Smooth muscle cell of the brain vasculature (primary cell): ENCODE measurements around the gene COL27A1.
"Not testable (repeated sequence)": the region's sequence is repeated elsewhere in the genome, so short reads cannot be mapped to it uniquely, and the experiment has no call there.

Experiments
- DNase-seq: peaks from one replicate; pipeline ENCODE4 v3.0.0-alpha.2; 2012; ENCODE audit warnings: low read depth, low spot score

COL27A1 gene

DNA sequence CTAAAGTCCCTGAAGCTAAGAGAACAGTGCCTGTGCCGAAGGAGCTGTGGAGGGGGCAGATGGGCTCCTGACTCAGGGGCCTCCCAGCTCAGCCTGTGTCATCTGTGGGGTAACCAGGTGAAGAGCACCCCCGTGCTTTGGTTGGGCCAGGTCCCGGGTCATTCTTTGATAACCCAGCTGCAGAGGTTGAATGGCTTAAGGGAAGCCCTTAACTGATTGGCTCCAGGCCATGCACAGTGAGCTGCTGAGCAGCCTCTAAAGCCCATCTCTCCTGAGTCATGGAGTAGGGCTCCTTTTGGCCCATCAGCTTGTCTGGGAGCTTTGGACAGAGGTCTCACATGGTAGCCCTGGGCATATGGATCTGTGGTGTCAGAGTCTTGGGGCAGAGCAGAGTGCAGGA is 28.7 kb downstream of the COL27A1 start:
- DNase-seq = no peak

DNA sequence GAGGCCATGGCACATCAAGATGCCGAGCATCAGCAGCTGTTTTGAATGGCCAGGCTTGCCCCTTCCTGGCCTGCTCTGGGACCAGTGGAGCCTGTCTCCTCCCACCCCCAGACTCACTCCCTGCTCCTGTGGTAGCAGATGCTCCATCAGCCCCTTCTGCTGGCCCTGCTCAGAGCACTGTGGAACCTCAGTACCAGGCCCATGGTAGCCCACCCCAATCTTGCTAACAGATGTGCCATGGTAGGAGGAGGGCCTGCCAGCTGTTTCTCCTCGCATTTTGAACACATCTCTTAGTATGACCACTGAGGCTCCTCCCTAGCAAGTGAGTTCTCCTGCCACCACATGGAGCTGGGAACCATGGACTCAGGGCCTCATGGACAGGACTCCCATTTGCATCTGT is 29.5 kb downstream of the COL27A1 start:
- DNase-seq = no peak

DNA sequence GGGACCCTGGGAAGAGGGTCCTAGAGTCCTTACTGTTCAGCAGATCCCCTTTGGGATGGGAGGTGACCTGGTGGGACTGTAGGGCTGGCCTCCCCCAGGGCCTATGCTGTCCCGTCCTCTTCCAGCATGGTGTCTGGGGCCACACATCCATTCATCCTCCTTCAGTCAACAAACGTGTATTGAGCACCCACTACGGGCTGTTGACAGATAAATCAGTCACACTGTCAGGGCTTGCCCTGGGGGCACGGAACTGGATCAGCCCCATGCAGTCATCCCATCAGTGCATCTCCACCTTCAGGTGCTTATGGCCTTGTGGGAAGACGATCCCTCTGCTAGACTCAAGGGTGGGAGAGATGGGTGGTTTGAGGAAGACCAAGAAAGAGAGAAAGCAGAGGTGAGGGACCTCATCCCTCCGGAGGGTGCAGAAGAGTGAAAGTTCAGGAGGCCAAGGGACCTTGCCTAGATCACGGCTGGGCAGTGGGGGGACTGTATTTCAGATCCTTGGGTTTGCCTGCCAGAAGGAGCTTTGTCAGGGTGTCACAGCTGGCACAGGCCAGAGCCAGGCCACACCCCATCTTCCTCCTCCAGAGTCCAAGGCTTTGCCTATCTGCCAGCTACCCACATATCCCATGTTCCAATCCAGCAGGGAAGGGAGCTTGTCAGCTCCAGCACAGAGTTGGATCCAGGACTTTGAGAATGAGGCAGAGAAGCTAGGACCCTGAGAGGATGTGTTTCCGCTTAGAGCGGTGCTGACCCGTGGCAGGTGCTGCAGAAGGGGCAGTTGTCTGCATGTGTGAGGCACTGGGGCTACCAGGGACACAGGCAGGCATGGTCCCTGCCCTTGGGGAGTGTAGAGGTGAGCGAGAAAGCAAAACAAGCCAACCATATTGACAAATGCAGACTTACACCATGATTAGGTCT is 30.5 kb downstream of the COL27A1 start:
- DNase-seq = no peak

DNA sequence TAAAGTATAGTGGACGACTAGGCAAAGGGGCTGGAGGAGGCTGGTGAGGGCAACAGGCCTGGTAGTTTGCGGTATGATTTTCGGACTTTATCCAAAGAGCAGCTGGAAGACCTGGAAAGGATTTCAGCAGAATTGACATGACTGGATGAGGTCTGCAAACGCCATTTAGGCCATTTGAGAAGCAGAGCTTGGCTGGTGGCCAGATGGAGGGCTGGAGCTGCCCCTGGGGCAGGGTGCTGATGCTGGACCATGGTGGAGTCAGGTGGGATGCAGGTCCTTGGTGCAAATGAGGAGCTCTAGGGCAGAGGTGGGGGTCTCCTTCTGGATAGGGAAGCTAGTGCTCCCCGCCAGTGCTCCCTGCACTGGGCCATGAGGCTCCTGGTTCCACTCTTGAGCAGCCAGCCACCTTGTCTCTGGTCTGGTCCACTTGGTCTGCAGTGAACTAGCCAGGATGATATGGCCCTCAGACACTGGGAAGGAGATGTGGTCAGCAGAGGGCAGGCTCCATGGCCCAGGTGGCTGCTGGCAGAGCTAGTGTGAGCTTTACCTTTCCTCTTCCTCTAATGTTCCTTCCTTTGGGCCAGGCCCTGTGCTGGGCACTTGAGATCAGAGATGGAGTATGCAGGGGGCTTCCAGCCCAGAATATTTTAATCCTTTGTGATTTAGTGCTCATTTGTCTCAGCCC is 31.4 kb downstream of the COL27A1 start:
- DNase-seq = no peak

DNA sequence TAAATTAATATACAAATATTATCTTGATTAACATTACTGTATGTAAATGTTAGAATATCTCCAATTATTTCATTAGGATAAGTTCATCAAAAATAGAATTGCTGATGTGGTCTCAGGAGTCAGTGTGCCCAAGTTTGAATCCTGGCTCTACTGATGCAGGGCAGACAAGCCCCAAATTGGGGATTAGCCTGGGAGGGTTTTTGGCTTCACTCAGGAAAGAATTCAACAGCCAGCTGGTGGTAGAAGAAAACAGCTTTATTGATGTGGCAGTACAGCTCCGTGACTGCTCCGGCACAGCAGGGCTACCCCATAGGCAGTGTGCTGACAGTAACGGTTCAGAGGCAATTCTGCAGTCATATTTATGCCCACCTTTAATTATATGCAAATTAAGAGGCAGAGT is 32.5 kb downstream of the COL27A1 start:
- no peak for DNase-seq

DNA sequence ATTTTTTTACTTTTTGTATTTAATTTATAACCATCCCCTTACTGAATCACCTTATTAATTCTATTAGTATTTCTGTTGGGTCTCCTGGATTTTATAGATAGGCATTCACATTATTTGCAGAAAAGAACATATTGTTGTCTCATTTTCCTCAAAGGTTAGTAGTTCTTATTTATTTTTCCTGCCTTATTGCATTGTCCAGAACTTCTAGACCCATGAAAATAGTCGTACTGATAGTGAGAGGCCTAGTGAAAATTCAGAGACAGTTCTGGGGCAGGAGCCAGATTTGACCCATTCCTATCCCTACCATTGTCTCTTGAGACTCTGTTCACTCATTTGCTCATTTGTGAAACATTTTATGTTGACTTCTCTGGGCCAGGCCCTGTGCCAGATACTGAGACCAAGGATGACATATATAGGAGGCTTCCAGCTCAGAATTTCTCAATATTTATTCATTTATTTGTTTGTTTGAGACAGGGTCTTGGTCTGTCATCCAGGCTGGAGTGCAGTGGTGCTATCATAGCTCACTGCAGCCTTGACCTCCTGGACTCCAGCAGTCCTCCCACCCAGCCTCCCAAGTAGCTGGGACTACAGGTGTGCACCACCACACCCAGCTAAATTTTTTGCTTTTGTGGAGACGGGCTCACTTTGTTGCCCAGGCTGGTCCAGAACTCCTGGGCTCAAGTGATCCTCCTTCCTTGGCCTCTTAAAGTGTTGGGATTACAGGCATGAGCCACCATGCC is 34.7 kb downstream of the COL27A1 start:
- DNase-seq = no peak

DNA sequence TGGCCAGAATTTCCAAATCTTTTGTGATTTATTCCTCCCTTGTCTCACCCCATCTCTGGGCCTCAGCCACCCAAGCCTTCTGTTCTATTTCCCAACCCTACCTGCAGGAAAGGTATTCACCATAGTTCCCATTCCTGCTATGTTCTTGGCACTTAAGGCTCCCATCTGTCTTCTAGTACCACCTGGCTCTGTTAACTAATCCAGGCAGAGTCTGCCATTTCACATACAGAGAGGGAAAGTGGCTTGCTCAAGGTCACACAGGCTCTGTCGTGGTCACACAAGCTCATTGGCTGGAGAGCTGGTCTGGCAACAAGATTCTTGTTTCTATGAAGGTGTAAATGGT is 35.2 kb downstream of the COL27A1 start:
- DNase-seq = no peak

DNA sequence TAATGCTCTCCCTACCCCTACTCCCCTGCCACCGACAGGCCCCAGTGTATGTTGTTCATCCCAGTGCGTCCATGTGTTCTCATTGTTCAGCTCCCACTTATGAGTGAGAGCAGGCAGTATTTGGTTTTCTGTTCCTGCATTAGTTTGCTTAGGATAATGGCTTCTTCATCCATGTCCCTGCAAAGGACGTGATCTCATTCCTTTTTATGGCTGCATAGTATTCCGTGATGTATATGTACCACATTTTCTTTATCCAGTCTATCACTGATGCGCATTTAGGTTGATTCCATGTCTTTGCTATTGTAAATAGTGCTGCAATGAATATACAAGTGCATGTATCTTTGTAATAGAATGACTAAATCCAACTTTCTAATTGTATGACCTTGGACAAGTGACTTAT is 36.1 kb downstream of the COL27A1 start:
- not testable (repeated sequence) for DNase-seq

DNA sequence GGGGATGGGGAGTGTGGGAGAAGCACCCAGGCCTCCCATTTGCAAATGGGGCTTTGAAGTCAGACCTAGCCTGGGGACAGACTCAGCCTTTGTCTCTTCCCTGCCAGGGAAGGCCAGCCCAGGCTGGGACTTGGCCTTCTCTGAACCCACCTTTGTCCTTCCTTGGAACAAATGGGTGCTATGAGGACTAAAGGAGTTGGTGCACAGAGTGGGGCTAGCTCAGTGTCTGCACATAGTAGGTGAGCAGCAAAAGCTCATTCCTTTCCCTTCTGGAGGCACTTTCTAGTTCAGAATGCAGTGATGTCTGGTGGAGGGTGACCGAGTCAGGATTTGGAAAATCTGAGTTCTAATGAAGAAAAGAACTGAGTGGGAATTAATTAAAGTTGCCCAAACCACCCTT is 37.2 kb downstream of the COL27A1 start:
- DNase-seq = no peak

DNA sequence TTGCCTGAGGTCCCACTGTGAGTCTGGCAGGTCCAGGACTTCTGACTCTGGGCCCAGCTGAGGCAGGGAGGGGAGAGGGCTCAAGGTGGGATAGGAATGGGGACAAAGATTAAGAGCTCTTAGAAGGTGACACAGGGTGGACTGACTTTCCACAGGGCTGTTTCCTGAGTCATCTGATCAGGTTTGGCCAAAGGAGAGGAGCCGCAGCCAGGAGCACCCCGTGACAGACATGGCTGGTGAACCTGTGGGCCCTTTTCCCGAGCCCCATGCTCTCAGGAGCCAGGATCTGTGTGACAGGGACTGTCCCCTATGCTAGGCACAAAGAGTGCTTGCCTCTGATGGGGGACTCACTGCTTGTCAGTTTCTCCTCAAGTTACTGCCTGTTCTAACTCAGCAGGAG is 37.8 kb downstream of the COL27A1 start:
- DNase-seq = no peak

DNA sequence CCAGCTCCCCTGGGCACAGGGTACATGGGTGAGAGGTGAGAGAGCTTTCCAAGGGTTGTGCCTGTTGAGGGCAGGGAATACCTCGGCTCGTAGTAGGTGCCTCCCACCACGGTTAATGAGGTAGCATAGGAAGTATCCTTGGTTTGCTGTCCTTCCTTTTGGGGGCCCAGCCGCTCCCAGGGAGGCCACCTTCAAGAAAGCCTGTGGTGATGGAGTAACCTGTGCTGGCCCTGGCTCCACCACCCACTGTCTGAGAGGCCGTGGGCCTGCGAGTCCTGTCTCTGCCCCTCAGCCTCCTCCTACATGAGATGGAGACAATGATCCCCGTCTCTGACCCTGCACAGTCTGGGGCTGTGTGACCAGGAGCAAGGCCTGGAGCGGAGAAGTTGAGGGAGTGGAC is 40.8 kb downstream of the COL27A1 start:
- DNase-seq = no peak

DNA sequence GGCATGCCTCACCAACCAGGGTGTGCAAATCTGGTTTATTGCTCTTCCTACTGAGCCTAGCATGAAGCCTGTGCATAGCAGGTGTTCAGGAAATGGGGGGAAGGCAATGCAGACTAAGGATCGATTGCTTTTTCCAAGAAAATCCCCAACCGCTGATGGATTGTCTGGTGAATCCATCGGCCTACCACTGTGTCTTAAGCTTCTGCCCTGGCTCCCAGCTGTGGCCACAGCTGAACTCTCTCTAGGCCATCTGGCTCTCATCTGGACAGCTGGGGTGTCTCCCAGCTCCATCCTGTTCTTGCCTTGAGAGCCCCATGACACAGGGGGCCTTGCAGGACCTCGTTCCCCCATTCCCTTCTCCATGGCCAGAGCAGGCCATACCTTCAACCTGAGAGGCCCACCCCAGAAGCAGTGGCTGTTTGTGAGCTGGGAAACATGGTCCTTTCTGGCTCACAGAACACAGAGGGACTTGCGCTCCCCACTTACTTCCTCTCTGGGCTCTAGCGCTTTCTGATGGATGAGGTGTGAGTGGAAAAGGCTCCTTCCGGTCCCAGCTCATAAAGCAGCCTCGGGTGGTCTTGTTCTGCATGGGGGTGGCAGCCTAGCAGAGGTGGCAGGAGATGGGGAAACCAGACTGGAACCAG is 41.8 kb downstream of the COL27A1 start:
- no peak for DNase-seq

DNA sequence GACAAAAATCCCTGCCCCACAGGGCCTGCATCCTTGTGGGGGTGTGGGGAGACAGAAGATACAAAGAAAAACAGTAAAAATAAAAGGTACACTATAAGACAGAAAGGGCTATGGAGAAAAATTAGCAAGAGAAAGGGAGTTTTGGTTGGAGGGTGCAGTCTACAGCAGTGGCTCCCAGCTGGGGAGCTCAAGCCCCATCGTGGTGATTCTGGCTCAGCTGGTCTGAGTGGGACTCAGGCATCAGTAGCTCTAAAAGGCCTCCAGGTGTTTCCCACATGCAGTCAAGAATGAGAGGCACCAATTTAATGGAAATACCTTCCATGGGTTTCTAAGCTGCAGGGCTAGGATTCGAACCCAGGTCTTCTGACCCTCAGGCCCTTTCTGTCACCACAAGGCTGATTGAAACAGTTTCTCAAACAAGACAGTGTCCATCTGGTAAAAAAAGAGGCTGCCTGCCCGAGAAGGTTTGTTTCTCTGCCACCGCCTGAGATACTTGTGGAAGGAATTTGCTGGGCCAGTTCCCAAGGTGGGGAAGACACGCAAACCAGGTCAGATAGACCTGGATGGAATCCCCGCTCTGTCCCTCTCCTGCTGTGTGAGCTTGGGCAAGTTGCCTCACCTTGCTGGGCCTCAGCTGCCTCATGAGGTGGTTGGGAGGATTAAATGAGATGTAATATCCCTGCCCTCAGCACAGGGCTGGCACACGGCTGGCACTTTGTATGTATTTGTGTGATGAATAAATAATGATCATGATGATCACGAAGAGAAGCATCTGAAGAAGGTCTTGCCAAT is 43.1 kb downstream of the COL27A1 start:
- no peak for DNase-seq

DNA sequence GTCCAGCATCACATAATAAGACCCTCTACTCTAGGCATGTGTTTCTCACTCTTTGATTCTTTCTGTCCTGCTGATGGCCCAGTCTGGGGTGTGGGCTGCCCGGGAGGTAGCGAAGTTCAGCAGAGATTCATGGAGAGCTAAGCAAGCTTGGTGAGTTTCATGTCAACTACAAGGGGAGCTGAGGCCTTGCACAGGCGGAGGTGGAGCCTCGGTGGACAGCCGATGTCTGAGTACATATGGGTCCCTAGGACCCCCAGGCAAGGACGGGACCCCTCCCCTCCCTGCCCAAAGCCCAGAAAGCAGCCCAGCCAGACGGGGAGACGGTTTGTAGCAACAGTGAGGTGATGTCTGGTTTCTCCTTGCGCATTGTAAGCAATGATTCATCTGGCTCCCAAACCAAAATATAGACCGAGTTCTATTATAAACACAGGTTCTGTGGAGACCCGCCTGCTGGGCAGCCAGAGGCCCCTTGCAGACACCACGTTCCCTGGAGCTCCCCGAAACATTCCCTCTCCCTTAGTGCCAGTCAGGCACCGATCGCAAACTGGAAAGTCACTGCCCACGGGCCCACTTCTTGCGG is 45.5 kb downstream of the COL27A1 start:
- DNase-seq = no peak

DNA sequence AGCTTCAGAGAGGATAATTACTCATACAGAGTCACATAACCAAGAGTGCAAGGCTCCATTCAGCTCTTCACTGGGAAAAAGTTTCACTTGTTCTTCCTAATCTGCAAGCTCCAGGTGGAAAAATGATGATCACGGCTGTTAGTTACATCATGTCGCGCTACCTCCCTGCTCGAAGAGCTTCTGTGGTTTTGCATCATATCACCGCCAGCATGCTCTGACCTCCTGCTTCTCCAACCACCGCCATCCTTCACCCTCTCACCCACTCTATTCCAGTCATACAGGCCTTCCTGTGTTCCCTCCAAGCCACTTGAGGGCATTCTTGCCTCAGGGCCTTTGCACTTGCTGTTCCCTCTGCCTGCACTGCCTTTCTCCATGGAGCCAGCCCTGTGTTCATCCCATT is 47.1 kb downstream of the COL27A1 start:
- no peak for DNase-seq

DNA sequence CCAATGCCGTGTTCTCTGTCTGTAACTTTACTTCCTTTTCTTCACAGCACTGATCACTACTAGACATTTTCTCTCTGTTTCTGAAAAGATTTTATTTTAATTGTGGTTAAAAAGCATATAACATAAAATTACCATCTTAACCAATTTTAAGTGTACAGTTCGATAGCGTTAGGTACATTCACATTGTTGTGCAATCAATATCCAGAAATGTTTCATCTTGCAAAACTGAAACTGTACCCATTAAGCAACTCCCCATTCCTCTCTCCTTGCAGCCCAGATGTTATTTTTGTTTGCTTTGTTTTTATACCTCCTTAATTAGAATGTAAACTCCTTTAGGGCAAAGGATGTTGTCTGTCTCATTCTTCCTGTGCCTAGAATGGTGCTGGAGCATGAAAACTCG is 47.5 kb downstream of the COL27A1 start:
- DNase-seq = no peak

DNA sequence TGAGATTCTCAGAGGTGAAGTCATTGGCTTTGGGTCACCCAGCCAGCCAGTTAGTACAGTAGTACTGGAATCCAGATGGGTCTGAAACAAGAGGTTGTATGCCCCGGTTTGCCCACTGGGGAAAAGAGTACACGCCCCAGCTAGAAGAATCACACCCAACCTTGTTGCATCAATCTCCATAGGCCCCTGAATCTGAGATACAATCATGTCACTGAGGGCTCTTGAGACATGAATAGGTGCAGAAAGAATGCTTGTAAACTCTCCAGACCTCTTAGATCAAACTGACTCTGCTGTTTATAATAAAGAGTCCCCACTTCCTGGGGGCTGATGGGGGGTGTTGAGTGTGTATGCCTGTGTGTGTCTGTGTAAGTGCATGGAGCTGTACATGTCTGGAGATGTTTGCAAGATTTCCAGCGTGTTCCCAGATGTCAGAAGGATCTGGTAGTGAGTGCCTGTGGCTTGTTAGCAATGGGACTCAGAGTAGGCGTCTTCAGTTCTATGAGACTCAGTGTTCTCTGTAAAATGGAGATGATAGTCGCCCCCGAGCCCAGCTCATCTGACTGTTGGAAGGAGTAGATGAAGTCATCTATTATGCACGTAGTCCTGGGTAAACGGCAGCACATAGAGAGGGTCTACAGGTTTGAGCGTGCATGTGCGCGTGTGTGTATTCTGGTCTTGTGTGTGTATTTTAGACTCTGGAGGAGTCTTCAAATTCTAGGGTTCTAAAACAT is 48.2 kb downstream of the COL27A1 start:
- no peak for DNase-seq

DNA sequence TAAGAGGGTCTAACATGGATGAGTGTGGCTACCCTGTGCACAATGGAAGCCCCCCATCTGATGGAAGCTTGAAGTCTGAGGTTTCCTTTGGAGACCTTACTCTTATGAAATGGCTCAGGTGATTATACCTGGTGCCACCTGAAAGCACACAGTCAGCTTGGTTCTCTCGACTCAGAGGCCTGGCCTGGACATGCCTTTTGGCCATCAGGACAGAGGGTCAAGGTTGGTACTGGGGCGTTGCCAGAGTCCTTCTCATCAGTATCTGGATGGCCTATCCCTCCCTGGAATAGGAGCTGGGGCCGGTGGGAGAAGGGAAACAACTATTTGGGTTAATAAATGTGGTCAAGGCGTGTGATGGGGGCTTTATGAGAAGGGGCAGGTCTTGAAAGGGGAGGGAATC is 48.9 kb downstream of the COL27A1 start:
- no peak for DNase-seq

DNA sequence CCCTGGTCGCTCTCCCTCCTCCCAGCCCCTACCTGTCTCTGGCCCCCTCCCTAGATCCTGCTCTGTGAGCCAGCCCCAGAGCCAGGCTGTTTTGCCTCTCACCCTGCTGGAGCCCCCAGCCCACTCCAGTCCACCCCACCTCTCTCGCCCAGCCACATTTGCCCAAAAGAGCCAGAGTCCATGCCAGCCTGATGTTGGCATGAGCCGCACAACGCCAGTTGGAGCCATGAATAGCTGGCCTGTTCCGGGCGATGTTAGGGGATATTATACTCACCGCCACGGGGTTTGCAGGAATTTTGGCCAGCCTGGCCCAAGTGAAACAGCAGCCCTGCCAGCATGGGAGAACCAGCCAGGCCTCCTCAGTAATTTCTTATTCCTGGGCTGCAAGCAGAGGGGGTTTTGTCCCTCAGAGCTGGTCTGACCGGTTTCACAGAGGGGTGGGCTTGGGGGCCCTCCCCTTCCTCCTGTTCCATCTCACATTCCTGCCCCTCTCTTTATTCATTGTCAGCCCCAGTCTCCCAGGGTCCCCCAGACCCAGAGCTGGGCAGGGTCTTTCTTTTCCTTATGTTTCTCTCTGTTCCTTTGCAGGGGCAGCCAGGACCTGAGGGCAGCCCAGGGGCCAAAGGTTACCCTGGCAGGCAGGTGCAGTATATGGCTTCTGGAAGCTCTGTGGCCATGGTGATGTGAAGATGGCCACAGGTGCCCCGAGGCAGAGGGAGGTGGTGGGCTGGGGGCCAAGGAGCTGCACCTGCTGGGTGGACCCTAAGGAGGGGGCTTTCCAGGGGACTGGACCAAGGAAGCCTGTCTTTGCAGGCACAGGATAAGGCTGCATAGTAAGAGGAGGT is 50.1 kb downstream of the COL27A1 start:
- no peak for DNase-seq
